ENCODE results near the gene CEP85. TPM values are rescaled to one million over a fixed set of nuclear protein-coding genes. Genes with fewer than 3 reads are reported as not detected.

The CEP85 gene
- total RNA-seq: 4.2 and 4.8 TPM in 2 replicates

- peak; percentile 99 for DNase-seq (ENCODE audit: low read depth in 2 of 2)
These were observed at the start of gene CEP85 for GRCh38 chr1:26233903-26234643. Gene CEP85, plus strand, starts transcription at chr1:26234200. Its CDS starts 5,584 bp downstream, at chr1:26239784.

- DNase-seq (ENCODE audit: low read depth in 2 of 2): no peak
These were observed 49.1 kb upstream of the CEP85 start for GRCh38 chr1:26184883-26185282.

- no peak for DNase-seq (ENCODE audit: low read depth in 2 of 2)
These were observed 46.1 kb upstream of the CEP85 start for GRCh38 chr1:26187882-26188281.

GRCh38 chr1:26188477-26188876 is 45.5 kb upstream of the CEP85 start:
- DNase-seq (ENCODE audit: low read depth in 2 of 2): no peak

- no peak for DNase-seq (ENCODE audit: low read depth in 2 of 2)
These were observed 44.7 kb upstream of the CEP85 start for GRCh38 chr1:26189331-26189730.

GRCh38 chr1:26189751-26190275 is 44.2 kb upstream of the CEP85 start:
- DNase-seq (ENCODE audit: low read depth in 2 of 2): no peak

- no peak for DNase-seq (ENCODE audit: low read depth in 2 of 2)
These were observed 43.5 kb upstream of the CEP85 start, which contains the start of gene CATSPER4 for GRCh38 chr1:26190373-26190987. Gene CATSPER4, plus strand, starts transcription at chr1:26190602. Its CDS starts 26 bp downstream, at chr1:26190628.

GRCh38 chr1:26191739-26192138 is 42.3 kb upstream of the CEP85 start:
- no peak for DNase-seq (ENCODE audit: low read depth in 2 of 2)

GRCh38 chr1:26195805-26196204 is 38.2 kb upstream of the CEP85 start:
- DNase-seq (ENCODE audit: low read depth in 2 of 2): no peak

- DNase-seq (ENCODE audit: low read depth in 2 of 2): no peak
These were observed 36.7 kb upstream of the CEP85 start for GRCh38 chr1:26197301-26197700.

- no peak for DNase-seq (ENCODE audit: low read depth in 2 of 2)
These were observed 36.2 kb upstream of the CEP85 start for GRCh38 chr1:26197813-26198212.

- DNase-seq (ENCODE audit: low read depth in 2 of 2): no peak
These were observed 33.6 kb upstream of the CEP85 start for GRCh38 chr1:26200413-26200812.

GRCh38 chr1:26203642-26204318 is 30.2 kb upstream of the CEP85 start:
- no peak for DNase-seq (ENCODE audit: low read depth in 2 of 2)

- DNase-seq (ENCODE audit: low read depth in 2 of 2): no peak
These were observed 23.7 kb upstream of the CEP85 start for GRCh38 chr1:26210147-26210870.

GRCh38 chr1:26212726-26213125 is 21.3 kb upstream of the CEP85 start:
- no peak for DNase-seq (ENCODE audit: low read depth in 2 of 2)

GRCh38 chr1:26213335-26213905 is 20.6 kb upstream of the CEP85 start:
- no peak for DNase-seq (ENCODE audit: low read depth in 2 of 2)

- DNase-seq (ENCODE audit: low read depth in 2 of 2): no peak
These were observed 18.8 kb upstream of the CEP85 start for GRCh38 chr1:26215246-26215645.

GRCh38 chr1:26218906-26219494 is 15.0 kb upstream of the CEP85 start:
- no peak for DNase-seq (ENCODE audit: low read depth in 2 of 2)

- DNase-seq (ENCODE audit: low read depth in 2 of 2): no peak
These were observed 13.6 kb upstream of the CEP85 start for GRCh38 chr1:26220199-26220912.

- no peak for DNase-seq (ENCODE audit: low read depth in 2 of 2)
These were observed 12.9 kb upstream of the CEP85 start for GRCh38 chr1:26221094-26221493.

All from lung microvascular endothelial cell (primary cell).